Measurements from ENCODE around the gene KRT16.
"Not testable (repeated sequence)": the region's sequence is repeated elsewhere in the genome, so short reads cannot be mapped to it uniquely, and the experiment has no call there.

Gene KRT16

GRCh38 chr17:41627316-41628072 is 14.9 kb upstream of the KRT16 start:
- H3K27ac ChIP-seq = peak overlapping the region; percentile 100
- DNase-seq (ENCODE audit: low spot score) = no peak
- CTCF ChIA-PET = no interaction called here
- TF ChIP-seq, protein P1, sequence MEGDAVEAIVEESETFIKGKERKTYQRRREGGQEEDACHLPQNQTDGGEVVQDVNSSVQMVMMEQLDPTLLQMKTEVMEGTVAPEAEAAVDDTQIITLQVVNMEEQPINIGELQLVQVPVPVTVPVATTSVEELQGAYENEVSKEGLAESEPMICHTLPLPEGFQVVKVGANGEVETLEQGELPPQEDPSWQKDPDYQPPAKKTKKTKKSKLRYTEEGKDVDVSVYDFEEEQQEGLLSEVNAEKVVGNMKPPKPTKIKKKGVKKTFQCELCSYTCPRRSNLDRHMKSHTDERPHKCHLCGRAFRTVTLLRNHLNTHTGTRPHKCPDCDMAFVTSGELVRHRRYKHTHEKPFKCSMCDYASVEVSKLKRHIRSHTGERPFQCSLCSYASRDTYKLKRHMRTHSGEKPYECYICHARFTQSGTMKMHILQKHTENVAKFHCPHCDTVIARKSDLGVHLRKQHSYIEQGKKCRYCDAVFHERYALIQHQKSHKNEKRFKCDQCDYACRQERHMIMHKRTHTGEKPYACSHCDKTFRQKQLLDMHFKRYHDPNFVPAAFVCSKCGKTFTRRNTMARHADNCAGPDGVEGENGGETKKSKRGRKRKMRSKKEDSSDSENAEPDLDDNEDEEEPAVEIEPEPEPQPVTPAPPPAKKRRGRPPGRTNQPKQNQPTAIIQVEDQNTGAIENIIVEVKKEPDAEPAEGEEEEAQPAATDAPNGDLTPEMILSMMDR (conservative IDR thresholded peaks at IDR 0.05; ENCODE audit: low read depth) = no peak
- POLR2A ChIA-PET (ENCODE audit: low non-redundant PET) = no interaction called here

- H3K27ac ChIP-seq = peak overlapping the region; percentile 100
- POLR2A ChIA-PET (ENCODE audit: low non-redundant PET); DNase-seq (ENCODE audit: low spot score); CTCF ChIA-PET: not testable (repeated sequence)
Observed at GRCh38 chr17:41626914-41627295, 14.3 kb upstream of the KRT16 start.

- DNase-seq (ENCODE audit: low spot score) = not testable (repeated sequence)
- POLR2A ChIA-PET (ENCODE audit: low non-redundant PET) = interaction anchor here (0.7 kb wide), 1 partner anchor 28 kb away, joined by 4 read pairs; no protein-coding TSS in a partner anchor
- peak overlapping the region; percentile 100 for H3K27ac ChIP-seq
- CTCF ChIA-PET = interaction anchor here (0.7 kb wide), 1 partner anchor 36 kb away, joined by 4 read pairs; no protein-coding TSS in a partner anchor
Observed at GRCh38 chr17:41626028-41626913, 13.7 kb upstream of the KRT16 start.

GRCh38 chr17:41625602-41626001 is 13.0 kb upstream of the KRT16 start:
- ChIA-PET POLR2A (ENCODE audit: low non-redundant PET) (interaction anchor here (0.7 kb wide), 1 partner anchor 28 kb away, joined by 4 read pairs; no protein-coding TSS in a partner anchor), CTCF (no interaction called here)
- DNase-seq (ENCODE audit: low spot score) = peak; percentile 74
- peak overlapping the region; percentile 100 for H3K27ac ChIP-seq
- TF ChIP-seq, protein P1 (conservative IDR thresholded peaks at IDR 0.05; ENCODE audit: low read depth) = no peak

- ChIA-PET CTCF (interaction anchor here (0.6 to 2.2 kb wide), 9 partner anchors 24 to 539 kb away, joined by 3 to 10 read pairs (median 3); no protein-coding TSS in a partner anchor), POLR2A (ENCODE audit: low non-redundant PET) (interaction anchor here (0.9 to 1.2 kb wide), 2 partner anchors 29 to 30 kb away, joined by 3 to 4 read pairs; no protein-coding TSS in a partner anchor)
- H3K27ac ChIP-seq = peak within 1 kb of the TSS; percentile 100
- DNase-seq (ENCODE audit: low spot score) = peak; percentile 88
- TF ChIP-seq, protein P1 (conservative IDR thresholded peaks at IDR 0.05; ENCODE audit: low read depth) = no peak
Observed at GRCh38 chr17:41624208-41625101, 11.9 kb upstream of the KRT16 start, which contains the start of gene KRT17. KRT17 (minus strand) TSS chr17:41624575; CDS start chr17:41624509, 66 bp downstream.

- CTCF ChIA-PET = interaction anchor here (0.7 to 2.2 kb wide), 6 partner anchors 25 to 74 kb away, joined by 3 to 10 read pairs (median 3); no protein-coding TSS in a partner anchor
- POLR2A ChIA-PET (ENCODE audit: low non-redundant PET) = interaction anchor here (1.2 kb wide), 1 partner anchor 31 kb away, joined by 4 read pairs; no protein-coding TSS in a partner anchor
- DNase-seq (ENCODE audit: low spot score) = not testable (repeated sequence)
- H3K27ac ChIP-seq = peak overlapping the region; percentile 100
Observed at GRCh38 chr17:41623184-41623861, 10.8 kb upstream of the KRT16 start.

GRCh38 chr17:41622340-41623183 is 10.0 kb upstream of the KRT16 start:
- DNase-seq (ENCODE audit: low spot score) = not testable (repeated sequence)
- CTCF ChIA-PET = interaction anchor here (0.6 to 2.2 kb wide), 3 partner anchors 41 to 1629 kb away, joined by 3 to 10 read pairs (median 3); no protein-coding TSS in a partner anchor
- POLR2A ChIA-PET (ENCODE audit: low non-redundant PET) = interaction anchor here (1.2 kb wide), 1 partner anchor 31 kb away, joined by 4 read pairs; no protein-coding TSS in a partner anchor
- peak overlapping the region; percentile 100 for H3K27ac ChIP-seq

All from RWPE1 (cell line).